Gastrocnemius medialis (tissue), 4 donors: Measurements from ENCODE around the gene TIAL1. TPM values are rescaled to one million over a fixed set of nuclear protein-coding genes. Genes with fewer than 3 reads are reported as not detected.
A peak's percentile ranks its signal among the peaks of the same experiment; 100 is the strongest.

Experiments
- ATAC-seq, 2 donors: fragments of 150-250 bp; one replicate each; pipeline ENCODE4 v1.9.1; 2016
- DNase-seq, 2 donors: peaks; one replicate each; pipeline ENCODE4 v3.0.0-alpha.2; 2019
- H3K27ac ChIP-seq, 4 donors: fragments of 200-600 bp; sonication (generic); 1 replicate in 1 of 4; 2 replicates in 3 of 4; pipeline ENCODE4 v1.5.1; 2016 to 2018; ENCODE audit warnings: mild to moderate bottlenecking in 2 of 4, moderate library complexity in 1 of 4
- H3K27me3 ChIP-seq, 3 donors: fragments of 200-600 bp; sonication (generic) in 2 of 3; 1 replicate in 1 of 3; 2 replicates in 2 of 3; pipeline versions ENCODE4 v1.5.1 to v1.6.0; 2016 to 2019; ENCODE audit warnings: mild to moderate bottlenecking in 1 of 3, moderate library complexity in 1 of 3
- H3K36me3 ChIP-seq, 2 donors: fragments of 200-600 bp; sonication (generic) in 1 of 2; one replicate each; pipeline ENCODE4 v1.5.1; 2017 to 2018
- H3K4me1 ChIP-seq, 2 donors: fragments of 200-600 bp; sonication (generic) in 1 of 2; one replicate each; pipeline ENCODE4 v1.5.1; 2016 to 2017; ENCODE audit warnings: mild to moderate bottlenecking in 2 of 2
- H3K4me3 ChIP-seq, 4 donors: fragments of 200-600 bp; sonication (generic) in 3 of 4; 1 replicate in 1 of 4; 2 replicates in 3 of 4; pipeline ENCODE4 v1.5.1; 2016 to 2019; ENCODE audit warnings: mild to moderate bottlenecking in 2 of 4
- H3K9me3 ChIP-seq, 3 donors: fragments of 200-600 bp; sonication (generic) in 2 of 3; 1 replicate in 1 of 3; 2 replicates in 2 of 3; pipeline ENCODE4 v1.5.1; 2016 to 2019
- POLR2A ChIP-seq, 2 donors: fragments of 450-650 bp; IDR thresholded peaks; one replicate each; pipeline ENCODE4 v1.6.1; 2017; ENCODE audit warnings: antibody characterized with exemption in 2 of 2, mild to moderate bottlenecking in 2 of 2, moderate library complexity in 2 of 2
- in situ Hi-C, 4 donors: fragments of 200-750 bp; cut with MboI; loops; one replicate each; pipeline versions ENCODE4 v1.15.0 to v1.8.0; 2017; ENCODE audit warnings: low sequenced_read_pairs in 4 of 4
- intact Hi-C: fragments of 100-400 bp; cut with DNase I; formaldehyde crosslinking; loops from one replicate; pipeline ENCODE4 v1.15.1; 2023; ENCODE audit warnings: low total_unique reads
- total RNA-seq, 4 donors: library from RNA; depleted of rRNA; stranded (reverse); fragments of >200 nt; gene quantifications; one replicate each; pipeline versions ENCODE4 v1.1.0 to v1.2.3, GENCODE V29; 2016
- TF ChIP-seq, protein P1 (sequence below), 5 experiments: fragments of 450-650 bp in 3 of 5; fragments of 200-600 bp in 2 of 5; sonication (generic) in 2 of 5; IDR thresholded peaks in 4 of 5; conservative IDR thresholded peaks in 1 of 5; 1 replicate in 4 of 5; 2 replicates in 1 of 5; pipeline ENCODE4 v1.5.1; 2016 to 2019; ENCODE audit warnings: antibody characterized with exemption in 5 of 5, mild to moderate bottlenecking in 3 of 5, moderate library complexity in 3 of 5

Gene TIAL1
- total RNA-seq, 4 donors from 2014 or later: 50.5 to 81.5 (median 68.4) TPM

DNA sequence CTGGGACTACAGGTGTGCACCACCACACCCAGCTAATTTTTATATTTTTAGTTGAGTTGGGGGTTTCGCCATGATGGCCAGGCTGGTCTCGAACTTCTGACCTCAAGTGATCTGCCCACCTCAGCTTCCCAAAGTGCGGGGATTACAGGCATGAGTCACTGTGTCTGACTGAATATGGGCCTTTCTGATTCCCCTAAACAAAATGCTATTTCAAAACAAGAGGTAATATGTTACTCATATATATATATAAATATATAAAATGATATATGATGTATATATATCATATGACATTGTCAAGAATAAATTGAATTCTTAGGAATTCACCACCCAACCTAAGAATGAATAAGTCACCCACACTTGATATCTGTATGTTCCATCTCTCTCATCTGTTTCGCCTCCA, 12.8 kb upstream of the TIAL1 start:
- H3K27ac ChIP-seq: no peak overlapping the region
- no peak for TF ChIP-seq POLR2A (IDR thresholded peaks at IDR 0.05)
- TF ChIP-seq, protein P1, sequence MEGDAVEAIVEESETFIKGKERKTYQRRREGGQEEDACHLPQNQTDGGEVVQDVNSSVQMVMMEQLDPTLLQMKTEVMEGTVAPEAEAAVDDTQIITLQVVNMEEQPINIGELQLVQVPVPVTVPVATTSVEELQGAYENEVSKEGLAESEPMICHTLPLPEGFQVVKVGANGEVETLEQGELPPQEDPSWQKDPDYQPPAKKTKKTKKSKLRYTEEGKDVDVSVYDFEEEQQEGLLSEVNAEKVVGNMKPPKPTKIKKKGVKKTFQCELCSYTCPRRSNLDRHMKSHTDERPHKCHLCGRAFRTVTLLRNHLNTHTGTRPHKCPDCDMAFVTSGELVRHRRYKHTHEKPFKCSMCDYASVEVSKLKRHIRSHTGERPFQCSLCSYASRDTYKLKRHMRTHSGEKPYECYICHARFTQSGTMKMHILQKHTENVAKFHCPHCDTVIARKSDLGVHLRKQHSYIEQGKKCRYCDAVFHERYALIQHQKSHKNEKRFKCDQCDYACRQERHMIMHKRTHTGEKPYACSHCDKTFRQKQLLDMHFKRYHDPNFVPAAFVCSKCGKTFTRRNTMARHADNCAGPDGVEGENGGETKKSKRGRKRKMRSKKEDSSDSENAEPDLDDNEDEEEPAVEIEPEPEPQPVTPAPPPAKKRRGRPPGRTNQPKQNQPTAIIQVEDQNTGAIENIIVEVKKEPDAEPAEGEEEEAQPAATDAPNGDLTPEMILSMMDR (IDR thresholded peaks at IDR 0.05 in 4 of 5, conservative IDR thresholded peaks at IDR 0.05 in 1 of 5): no peak
- no peak overlapping the region for H3K4me3 ChIP-seq
- no peak for ATAC-seq
- no peaks in the 10 kb centered on the region for H3K36me3 ChIP-seq
- in situ Hi-C loops: loop anchor here (10.0 to 25.0 kb wide), 6 partner anchors 75 to 255 kb away; partner anchors contain the start of genes MCMBP (in 2 of the 4) and INPP5F (in 1 of the 4)
- intact Hi-C loops: loop anchor here (2.0 kb wide), 2 partner anchors 41 to 249 kb away; partner anchors contain the start of gene BAG3
- no peak for DNase-seq
- no peaks in the 10 kb centered on the region for H3K27me3 ChIP-seq
- peaks cover 0 to 6% of the 10 kb centered on the region in 2 donors for H3K4me1 ChIP-seq
- H3K9me3 ChIP-seq: no peaks in the 10 kb centered on the region

GRCh38 chr10:119608316-119609155, 11.8 kb upstream of the TIAL1 start:
- ATAC-seq: peak; percentile 82 to 97
- Histone ChIP-seq H3K36me3 (no peaks in the 10 kb centered on the region), H3K27me3 (no peaks in the 10 kb centered on the region), H3K4me3 (peak overlapping the region in 1 of 4 donors; percentile 12), H3K9me3 (no peaks in the 10 kb centered on the region), H3K27ac (no peak overlapping the region), H3K4me1 (peaks cover 0 to 6% of the 10 kb centered on the region in 2 donors)
- intact Hi-C loops (loop anchor here (2.0 kb wide), 2 partner anchors 42 to 250 kb away; partner anchors contain the start of gene BAG3), in situ Hi-C loops (loop anchor here (10.0 to 25.0 kb wide), 6 partner anchors 76 to 256 kb away; partner anchors contain the start of genes MCMBP (in 2 of the 4) and INPP5F (in 1 of the 4))
- TF ChIP-seq POLR2A (IDR thresholded peaks at IDR 0.05): no peak
- TF ChIP-seq, protein P1 (IDR thresholded peaks at IDR 0.05 in 4 of 5, conservative IDR thresholded peaks at IDR 0.05 in 1 of 5): peak; percentile 37 to 82 (median 64)
- DNase-seq: peak; percentile 12 to 49

- no peak for ATAC-seq
- in situ Hi-C loops: loop anchor here (10.0 to 25.0 kb wide), 6 partner anchors 80 to 260 kb away; partner anchors contain the start of genes MCMBP (in 2 of the 4) and INPP5F (in 1 of the 4)
- no peaks in the 10 kb centered on the region for H3K27me3 ChIP-seq
- H3K36me3 ChIP-seq: no peaks in the 10 kb centered on the region
- H3K4me1 ChIP-seq: peaks cover 0 to 6% of the 10 kb centered on the region in 2 donors
- DNase-seq: no peak
- H3K4me3 ChIP-seq: no peak overlapping the region
- no peak for TF ChIP-seq POLR2A (IDR thresholded peaks at IDR 0.05)
- TF ChIP-seq, protein P1 (IDR thresholded peaks at IDR 0.05 in 4 of 5, conservative IDR thresholded peaks at IDR 0.05 in 1 of 5): no peak
- no peak overlapping the region for H3K27ac ChIP-seq
- no peaks in the 10 kb centered on the region for H3K9me3 ChIP-seq
- intact Hi-C loops: no loop called here
These were observed 7.7 kb upstream of the TIAL1 start for GRCh38 chr10:119604468-119604867.

GRCh38 chr10:119602241-119603095, 5.7 kb upstream of the TIAL1 start:
- TF ChIP-seq, protein P1 (IDR thresholded peaks at IDR 0.05 in 4 of 5, conservative IDR thresholded peaks at IDR 0.05 in 1 of 5): peak in 2 of 5 experiments; percentile 20 to 46
- TF ChIP-seq POLR2A (IDR thresholded peaks at IDR 0.05): no peak
- H3K9me3 ChIP-seq: no peaks in the 10 kb centered on the region
- intact Hi-C loops: no loop called here
- no peaks in the 10 kb centered on the region for H3K27me3 ChIP-seq
- no peak for DNase-seq
- in situ Hi-C loops: loop anchor here (10.0 to 25.0 kb wide), 6 partner anchors 82 to 262 kb away; partner anchors contain the start of genes MCMBP (in 2 of the 4) and INPP5F (in 1 of the 4)
- no peak for ATAC-seq
- no peak overlapping the region for H3K27ac ChIP-seq
- no peak overlapping the region for H3K4me3 ChIP-seq
- no peaks in the 10 kb centered on the region for H3K36me3 ChIP-seq
- peaks cover 3 to 5% of the 10 kb centered on the region in 2 donors for H3K4me1 ChIP-seq
